ENCODE data around the gene SPN. TPM values are rescaled to one million over a fixed set of nuclear protein-coding genes. Genes with fewer than 3 reads are reported as not detected.

Gene SPN
- total and polyA plus RNA-seq, 3 donors from 2014 or later, result 0.74 to 3.2 TPM; not detected in 1

DNA sequence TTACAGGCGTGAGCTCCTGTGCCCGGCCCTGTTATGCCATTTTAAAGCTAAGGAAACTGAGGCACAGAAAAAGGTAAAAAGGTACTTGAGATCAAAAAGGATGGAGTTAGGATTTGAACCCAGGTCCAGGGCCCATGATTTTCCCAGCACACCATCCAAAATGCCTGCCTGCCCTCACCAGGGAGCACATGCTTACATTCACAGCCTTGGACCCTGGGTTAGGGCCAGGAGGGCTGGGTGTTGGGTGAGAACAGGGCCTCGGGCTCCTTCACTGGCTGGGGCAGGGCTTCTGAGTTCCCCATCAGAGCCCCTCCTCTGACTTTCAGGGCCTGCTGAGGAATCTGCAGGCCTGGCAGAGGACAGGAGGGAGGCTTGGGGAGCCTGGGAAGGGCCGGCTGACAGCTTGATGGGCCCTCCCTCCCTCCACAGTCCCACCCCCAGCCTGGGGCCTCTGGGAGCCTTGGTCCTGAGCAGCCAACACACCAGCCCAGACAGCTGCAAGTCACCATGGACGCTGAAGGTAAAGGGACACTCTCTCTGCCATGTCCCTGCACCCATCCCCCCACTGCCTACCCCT is 15.7 kb downstream of the SPN start, which contains the start of gene QPRT:
QPRT (plus strand) TSS at position 490 of the 577 bp plus-strand sequence; CDS start at position 508, 18 bp downstream.
- Histone ChIP-seq H3K4me3 (peak within 1 kb of the TSS; percentile 26 to 51), H3K4me1 (peaks cover 16% of the 10 kb centered on the region), H3K36me3 (ENCODE audit: low read depth, missing control alignments) (no peaks in the 10 kb centered on the region), H3K27me3 (no peaks in the 10 kb centered on the region), H3K9me3 (no peaks in the 10 kb centered on the region), H3K27ac (peak within 1 kb of the TSS in 1 of 2 donors; percentile 69)
- DNase-seq, result peak; percentile 27
- TF ChIP-seq, protein P1, sequence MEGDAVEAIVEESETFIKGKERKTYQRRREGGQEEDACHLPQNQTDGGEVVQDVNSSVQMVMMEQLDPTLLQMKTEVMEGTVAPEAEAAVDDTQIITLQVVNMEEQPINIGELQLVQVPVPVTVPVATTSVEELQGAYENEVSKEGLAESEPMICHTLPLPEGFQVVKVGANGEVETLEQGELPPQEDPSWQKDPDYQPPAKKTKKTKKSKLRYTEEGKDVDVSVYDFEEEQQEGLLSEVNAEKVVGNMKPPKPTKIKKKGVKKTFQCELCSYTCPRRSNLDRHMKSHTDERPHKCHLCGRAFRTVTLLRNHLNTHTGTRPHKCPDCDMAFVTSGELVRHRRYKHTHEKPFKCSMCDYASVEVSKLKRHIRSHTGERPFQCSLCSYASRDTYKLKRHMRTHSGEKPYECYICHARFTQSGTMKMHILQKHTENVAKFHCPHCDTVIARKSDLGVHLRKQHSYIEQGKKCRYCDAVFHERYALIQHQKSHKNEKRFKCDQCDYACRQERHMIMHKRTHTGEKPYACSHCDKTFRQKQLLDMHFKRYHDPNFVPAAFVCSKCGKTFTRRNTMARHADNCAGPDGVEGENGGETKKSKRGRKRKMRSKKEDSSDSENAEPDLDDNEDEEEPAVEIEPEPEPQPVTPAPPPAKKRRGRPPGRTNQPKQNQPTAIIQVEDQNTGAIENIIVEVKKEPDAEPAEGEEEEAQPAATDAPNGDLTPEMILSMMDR (IDR thresholded peaks at IDR 0.05), result no peak
- TF ChIP-seq POLR2A (IDR thresholded peaks at IDR 0.05), result no peak
- intact Hi-C loops (cut with DNase I; ENCODE audit: low total_unique reads), result no loop called here
- WGBS, 2 donors, result 52 to 56% methylated on average over 4 to 5 of the region's 5 CpGs

DNA sequence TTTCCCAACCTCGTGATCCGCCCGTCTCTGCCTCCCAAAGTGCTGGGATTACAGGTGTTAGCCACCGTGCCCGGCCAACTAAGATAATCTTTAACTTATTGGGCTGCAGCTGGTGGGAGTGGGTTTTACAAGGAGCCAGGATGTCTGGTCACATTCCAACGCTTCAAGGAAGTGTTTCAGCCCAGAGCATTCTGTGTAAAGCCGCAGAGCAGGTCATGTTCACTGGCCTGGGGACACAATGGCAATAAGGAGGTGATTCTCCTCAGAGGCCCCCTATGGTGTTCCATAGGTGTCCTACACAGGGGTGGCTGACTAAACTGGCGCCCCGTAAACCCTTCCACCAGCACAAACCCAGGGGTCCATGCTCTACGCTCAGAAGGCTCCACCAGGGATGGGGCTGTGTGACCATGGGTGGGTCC is 17.1 kb downstream of the SPN start:
- 50 to 54% methylated on average over 7 to 10 of the region's 10 CpGs for WGBS, 2 donors
- TF ChIP-seq POLR2A (IDR thresholded peaks at IDR 0.05), result no peak
- TF ChIP-seq, protein P1 (IDR thresholded peaks at IDR 0.05), result no peak
- intact Hi-C loops (cut with DNase I; ENCODE audit: low total_unique reads), result no loop called here
- peaks cover 4% of the 10 kb centered on the region for H3K4me1 ChIP-seq
- DNase-seq, result no peak
- no peaks in the 10 kb centered on the region for H3K27me3 ChIP-seq
- peak overlapping the region in 1 of 2 donors; percentile 51 for H3K4me3 ChIP-seq
- H3K9me3 ChIP-seq, result no peaks in the 10 kb centered on the region
- no peak overlapping the region for H3K27ac ChIP-seq
- H3K36me3 ChIP-seq (ENCODE audit: low read depth, missing control alignments), result no peaks in the 10 kb centered on the region

DNA sequence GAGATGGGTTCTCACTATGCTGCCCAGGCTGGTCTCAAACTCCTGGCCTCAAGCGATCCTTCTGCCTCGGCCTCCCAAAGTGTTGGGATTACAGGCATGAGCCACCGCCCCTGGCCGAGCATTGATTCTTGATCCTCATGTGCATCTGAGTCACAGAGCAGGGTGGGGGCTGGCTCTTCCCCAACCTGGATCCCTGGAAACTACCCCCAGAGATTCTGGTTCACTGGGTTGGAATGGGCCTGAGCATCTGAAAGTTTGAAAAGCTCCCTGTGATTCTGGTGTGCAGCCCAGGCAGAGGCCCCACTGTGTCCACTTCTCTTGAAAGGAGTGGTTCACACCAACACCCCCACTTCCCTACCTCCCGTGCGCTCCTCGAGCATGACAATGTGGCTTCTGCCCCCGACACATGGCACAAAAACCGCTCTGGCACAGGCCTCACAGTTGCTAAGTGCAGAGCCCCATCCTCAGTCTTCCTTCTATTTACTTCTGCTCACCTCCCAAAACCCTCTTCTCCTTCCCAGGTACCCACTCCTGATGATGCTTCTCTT is 20.6 kb downstream of the SPN start:
- TF ChIP-seq, protein P1 (IDR thresholded peaks at IDR 0.05), result no peak
- no peak for TF ChIP-seq POLR2A (IDR thresholded peaks at IDR 0.05)
- peaks cover 4% of the 10 kb centered on the region for H3K4me1 ChIP-seq
- H3K9me3 ChIP-seq, result no peaks in the 10 kb centered on the region
- no peak for DNase-seq
- intact Hi-C loops (cut with DNase I; ENCODE audit: low total_unique reads), result no loop called here
- H3K4me3 ChIP-seq, result no peak overlapping the region
- 93 to 95% methylated on average over 9 of the region's 9 CpGs for WGBS, 2 donors
- H3K36me3 ChIP-seq (ENCODE audit: low read depth, missing control alignments), result no peaks in the 10 kb centered on the region
- no peaks in the 10 kb centered on the region for H3K27me3 ChIP-seq
- no peak overlapping the region for H3K27ac ChIP-seq

DNA sequence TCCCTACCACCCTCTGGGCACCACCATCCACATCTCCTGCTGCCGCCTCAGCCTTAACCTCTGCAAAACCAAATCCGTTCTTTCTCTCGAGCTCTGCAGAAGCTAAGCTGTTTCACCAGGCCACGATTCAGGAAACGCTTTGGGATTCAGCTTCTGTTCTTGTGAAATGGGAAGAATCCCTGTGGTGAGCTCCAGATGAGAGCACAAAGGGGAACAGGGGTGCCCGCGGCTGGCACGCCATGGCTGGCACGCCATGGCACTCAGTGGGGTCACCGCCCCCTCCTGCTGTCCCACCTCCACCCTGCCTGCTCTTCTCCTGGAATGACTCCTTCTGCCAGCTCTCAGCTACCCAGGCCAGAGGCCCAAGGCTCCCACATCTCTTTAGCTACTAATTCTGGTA is 21.6 kb downstream of the SPN start:
- H3K4me1 ChIP-seq, result no peaks in the 10 kb centered on the region
- H3K9me3 ChIP-seq, result no peaks in the 10 kb centered on the region
- 91 to 94% methylated on average over 10 of the region's 10 CpGs for WGBS, 2 donors
- intact Hi-C loops (cut with DNase I; ENCODE audit: low total_unique reads), result no loop called here
- DNase-seq, result no peak
- no peaks in the 10 kb centered on the region for H3K36me3 ChIP-seq (ENCODE audit: low read depth, missing control alignments)
- no peak overlapping the region for H3K4me3 ChIP-seq
- H3K27me3 ChIP-seq, result no peaks in the 10 kb centered on the region
- no peak overlapping the region for H3K27ac ChIP-seq
- TF ChIP-seq POLR2A (IDR thresholded peaks at IDR 0.05), result no peak
- TF ChIP-seq, protein P1 (IDR thresholded peaks at IDR 0.05), result no peak
